GM12878 (cell line): ENCODE data around the gene SKP2. TPM values are rescaled to one million over a fixed set of nuclear protein-coding genes. Genes with fewer than 3 reads are reported as not detected.

Source experiments
- ATAC-seq: fragments of 200-7000 bp; cut with Tn5 transposase; 3 replicates; pipeline ENCODE4 v1.9.1; 2020; ENCODE audit warnings: mild to moderate bottlenecking, moderate library complexity
- BruUV-seq: library from RNA; stranded (reverse); fragments of 400-500 nt; replicated peaks from 2 replicates; lab custom pipeline; 2021; lab: Mats Ljungman, UMichigan
- CTCF ChIA-PET: fragments of 300-600 bp; sonication (Branson Sonifier 250); formaldehyde crosslinking; extraction: SDS; loops from one replicate; lab custom pipeline; 2021; ENCODE audit warnings: inconsistent platforms; lab: Yijun Ruan, JAX
- POLR2A ChIA-PET: fragments of 350-600 bp; formaldehyde crosslinking; extraction: SDS; loops from one replicate; lab custom pipeline; 2021; ENCODE audit warnings: inconsistent platforms; lab: Charles Lee
- RAD21 ChIA-PET: fragments of 300-600 bp; sonication (Branson Sonifier 250); formaldehyde crosslinking; loops from one replicate; lab custom pipeline; 2023; ENCODE audit warnings: antibody characterized with exemption; ENCODE audit not compliant: unreplicated experiment; lab: Charles Lee
- SMC1A ChIA-PET: fragments of 300-600 bp; sonication (Branson Sonifier 250); formaldehyde crosslinking; loops from one replicate; lab custom pipeline; 2023; ENCODE audit not compliant: unreplicated experiment, uncharacterized antibody; lab: Charles Lee
- DNase-seq: peaks from one replicate; pipeline ENCODE4 v3.0.0-alpha.2; 2011; ENCODE audit warnings: low read depth, low spot score
- FAIRE-seq: peaks from 3 replicates; lab custom pipeline; 2011; peaks lifted over from hg19 to GRCh38; lab: Jason Lieb, UNC
- H2AFZ ChIP-seq: 2 replicates; pipeline ENCODE4 v1.6.0; 2011; ENCODE audit warnings: low read depth, low read length, control low read depth; ENCODE audit not compliant: control insufficient read depth
- H3K27ac ChIP-seq: 2 replicates; pipeline ENCODE4 v1.5.1; 2011; ENCODE audit warnings: control low read depth; ENCODE audit not compliant: control insufficient read depth, insufficient read depth
- H3K27me3 ChIP-seq, 2 experiments: replicated peaks in 1 of 2; 2 replicates each; pipeline versions ENCODE4 v1.6.0 to v1.6.1; 2011; ENCODE audit warnings: low read length in 1 of 2; ENCODE audit not compliant: control insufficient read depth in 2 of 2, insufficient read depth in 2 of 2
- H3K36me3 ChIP-seq, 2 experiments: 2 replicates each; pipeline ENCODE4 v1.5.1; 2011; ENCODE audit warnings: low read length in 1 of 2; ENCODE audit not compliant: control insufficient read depth in 2 of 2, insufficient read depth in 2 of 2
- H3K4me1 ChIP-seq: 2 replicates; pipeline ENCODE4 v1.6.1; 2011; ENCODE audit warnings: mild to moderate bottlenecking, low read length, moderate library complexity, mixed read lengths; ENCODE audit not compliant: control insufficient read depth, insufficient read depth
- H3K4me2 ChIP-seq: 2 replicates; pipeline ENCODE4 v1.6.0; 2011; ENCODE audit warnings: control low read depth; ENCODE audit not compliant: control insufficient read depth, insufficient read depth
- H3K4me3 ChIP-seq: fragments of 200-600 bp; sonication (generic); 2 replicates; pipeline ENCODE4 v1.5.1; 2016
- H3K79me2 ChIP-seq: 2 replicates; pipeline ENCODE4 v1.6.0; 2011; ENCODE audit warnings: low read length; ENCODE audit not compliant: control insufficient read depth, insufficient read depth
- H3K9ac ChIP-seq: 2 replicates; pipeline ENCODE4 v1.8.0; 2011; ENCODE audit warnings: low read length, control low read depth, mixed read lengths; ENCODE audit not compliant: control insufficient read depth, insufficient read depth
- H3K9me3 ChIP-seq: replicated peaks from 3 replicates; pipeline ENCODE4 v1.5.1; 2011; ENCODE audit warnings: mild to moderate bottlenecking, low read length; ENCODE audit not compliant: control insufficient read depth, insufficient read depth
- H4K20me1 ChIP-seq: 2 replicates; pipeline ENCODE4 v1.6.0; 2011; ENCODE audit not compliant: control insufficient read depth, insufficient read depth
- CBFB ChIP-seq: IDR thresholded peaks from 2 replicates; pipeline ENCODE4 v1.6.1; 2016; ENCODE audit warnings: antibody characterized with exemption, low read depth
- EP300 ChIP-seq, 2 experiments: fragments of 150-350 bp in 1 of 2; IDR thresholded peaks; 2 replicates each; pipeline ENCODE4 v1.6.1; 2011 to 2012; ENCODE audit warnings: low read depth in 2 of 2, low read length in 2 of 2, borderline replicate concordance in 1 of 2, improper control_type of control experiment in 1 of 2, inconsistent platforms in 1 of 2; ENCODE audit not compliant: control insufficient read depth in 1 of 2
- GATAD2B ChIP-seq: fragments of 450-650 bp; conservative IDR thresholded peaks from 2 replicates; pipeline ENCODE4 v1.6.1; 2017; ENCODE audit warnings: low read depth, mild to moderate bottlenecking, moderate library complexity
- IRF4 ChIP-seq: IDR thresholded peaks from 2 replicates; pipeline ENCODE4 v1.6.1; 2011; ENCODE audit warnings: low read depth, low read length
- MYB ChIP-seq: fragments of 150-350 bp; IDR thresholded peaks from 2 replicates; pipeline ENCODE4 v1.6.1; 2014; ENCODE audit warnings: mild to moderate bottlenecking, low read depth, low read length, borderline replicate concordance
- NR2C1 ChIP-seq: fragments of 450-650 bp; IDR thresholded peaks from 2 replicates; pipeline ENCODE4 v1.6.1; 2017; ENCODE audit warnings: antibody characterized with exemption, mild to moderate bottlenecking, moderate library complexity
- PML ChIP-seq: IDR thresholded peaks from 2 replicates; pipeline ENCODE4 v1.6.1; 2012; ENCODE audit warnings: low read length, inconsistent platforms
- SIX5 ChIP-seq: IDR thresholded peaks from 2 replicates; pipeline ENCODE4 v1.6.1; 2011; ENCODE audit warnings: mild to moderate bottlenecking, low read depth, low read length, moderate library complexity; ENCODE audit not compliant: severe bottlenecking
- STAT3 ChIP-seq: IDR thresholded peaks from 2 replicates; pipeline ENCODE4 v1.6.1; 2011; ENCODE audit warnings: low read depth, low read length, improper control_type of control experiment
- SUZ12 ChIP-seq: fragments of 200-600 bp; sonication (generic); IDR thresholded peaks from one replicate; pipeline ENCODE4 v1.6.1; 2018; ENCODE audit warnings: antibody characterized with exemption, mild to moderate bottlenecking; ENCODE audit not compliant: unreplicated experiment
- TAF1 ChIP-seq: IDR thresholded peaks from 2 replicates; pipeline ENCODE4 v1.6.1; 2011; ENCODE audit warnings: mild to moderate bottlenecking, low read depth, low read length, borderline replicate concordance
- TCF3 ChIP-seq: IDR thresholded peaks from 2 replicates; pipeline ENCODE4 v1.6.1; 2012; ENCODE audit warnings: low read depth, mild to moderate bottlenecking, low read length, borderline replicate concordance; ENCODE audit not compliant: insufficient read depth
- YY1 ChIP-seq: IDR thresholded peaks from 2 replicates; pipeline ENCODE4 v1.6.1; 2011; ENCODE audit warnings: low read depth, mild to moderate bottlenecking, low read length
- ZNF24 ChIP-seq: fragments of 450-650 bp; IDR thresholded peaks from 2 replicates; pipeline ENCODE4 v1.6.1; 2017; ENCODE audit warnings: antibody characterized with exemption, mild to moderate bottlenecking
- WGBS: methylation state at CpG from one replicate; pipeline ENCODE4 v1.1.6; 2016; ENCODE audit warnings: low lambda C conversion rate; ENCODE audit not compliant: insufficient replicate concordance, insufficient coverage; ENCODE audit errors: missing lambda C conversion rate; 5-methylcytosine and 5-hydroxymethylcytosine counted together
- in situ Hi-C: fragments of 300-500 bp; cut with MboI; formaldehyde crosslinking; loops from 9 replicates; pipeline ENCODE4 v1.14.3; 2018; ENCODE audit warnings: mixed read lengths
- intact Hi-C: fragments of 100-400 bp; cut with micrococcal nuclease; formaldehyde crosslinking; loops from one replicate; pipeline ENCODE4 v1.14.2; 2022; ENCODE audit not compliant: unreplicated experiment
- polyA plus RNA-seq, 11 experiments: library from polyadenylated mRNA; depleted of rRNA in 4 of 11; unstranded in 6 of 11; stranded (reverse) in 5 of 11; fragments of >200 nt; fragmentation: Nextera tagmentation in 4 of 11; fragmentation: Illumina TruSeq in 1 of 11; extraction: Ambion mirVana in 4 of 11; extraction: Trizol in 1 of 11; gene quantifications; 1 replicate in 1 of 11; 2 replicates in 10 of 11; pipeline versions ENCODE4 v1.2.1 to v1.2.3, GENCODE V29; 2011 to 2016; ENCODE audit warnings: inconsistent platforms in 2 of 11, missing spikeins in 2 of 11, low read depth in 1 of 11
- total RNA-seq, 4 experiments: library from RNA; depleted of rRNA in 3 of 4; stranded (reverse); fragments of >200 nt in 3 of 4; fragmentation: Illumina TruSeq in 1 of 4; extraction: Trizol in 1 of 4; gene quantifications; 2 replicates each; pipeline versions ENCODE4 v1.2.1 to v1.2.3, GENCODE V29; 2013 to 2021
- TF ChIP-seq, protein P1 (sequence below): fragments of 450-650 bp; IDR thresholded peaks from 2 replicates; pipeline ENCODE4 v1.6.1; 2017; ENCODE audit warnings: mild to moderate bottlenecking

The SKP2 gene
- total and polyA plus RNA-seq, 10 of the 15 experiments (the other 5 are each of a cell fraction or from before 2014, with no cell fraction given) = 13.9 to 50.8 (median 36.9) TPM

DNA sequence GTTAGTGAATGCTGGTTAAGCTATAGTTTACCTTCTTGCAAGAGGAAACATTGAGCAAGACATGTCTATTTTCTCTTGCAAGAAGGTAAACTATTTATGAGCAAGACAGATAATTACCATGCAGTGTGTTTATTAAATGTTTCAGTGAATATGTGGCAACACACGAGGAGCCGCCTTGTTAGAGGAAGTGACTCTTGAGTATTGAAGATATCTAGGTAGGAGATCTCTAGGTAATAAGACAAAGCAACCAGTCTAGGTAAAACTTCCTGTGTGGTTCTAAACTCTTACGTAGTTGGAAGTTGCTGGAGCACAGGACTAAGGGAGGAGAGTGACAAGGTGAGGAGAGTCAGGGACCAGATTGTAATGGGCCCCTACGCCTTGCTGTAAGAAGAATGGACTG is 16.8 kb downstream of the SKP2 start:
- Histone ChIP-seq H3K4me2 (no peak overlapping the region), H3K27ac (no peak overlapping the region), H3K36me3 (peaks cover 6 to 25% of the 10 kb centered on the region in 2 experiments), H2AFZ (no peak overlapping the region), H3K79me2 (no peaks in the 10 kb centered on the region), H3K9me3 (no peaks in the 10 kb centered on the region), H3K27me3 (no peaks in the 10 kb centered on the region), H3K9ac (no peak overlapping the region), H4K20me1 (no peaks in the 10 kb centered on the region), H3K4me3 (no peak overlapping the region), H3K4me1 (no peaks in the 10 kb centered on the region)
- BruUV-seq = no TSS peak
- in situ Hi-C loops = loop anchor here (10.0 kb wide), 1 partner anchor 56 kb away; no protein-coding TSS in a partner anchor
- no peak for ATAC-seq
- TF ChIP-seq IRF4 (no peak), TAF1 (no peak), CBFB (no peak), MYB (no peak)
- POLR2A ChIA-PET = interaction anchor here (0.7 kb wide), 1 partner anchor 16 kb away, joined by 5 read pairs; no protein-coding TSS in a partner anchor
- no peak for DNase-seq
- SMC1A ChIA-PET = interaction anchor here (2.0 kb wide), 1 partner anchor 18 kb away, joined by 8 read pairs; the partner anchor contains the start of gene LMBRD2
- no peak for FAIRE-seq
- CTCF ChIA-PET = no interaction called here
- 97% methylated on average over 4 of the region's 4 CpGs for WGBS
- RAD21 ChIA-PET = no interaction called here
- intact Hi-C loops = no loop called here

DNA sequence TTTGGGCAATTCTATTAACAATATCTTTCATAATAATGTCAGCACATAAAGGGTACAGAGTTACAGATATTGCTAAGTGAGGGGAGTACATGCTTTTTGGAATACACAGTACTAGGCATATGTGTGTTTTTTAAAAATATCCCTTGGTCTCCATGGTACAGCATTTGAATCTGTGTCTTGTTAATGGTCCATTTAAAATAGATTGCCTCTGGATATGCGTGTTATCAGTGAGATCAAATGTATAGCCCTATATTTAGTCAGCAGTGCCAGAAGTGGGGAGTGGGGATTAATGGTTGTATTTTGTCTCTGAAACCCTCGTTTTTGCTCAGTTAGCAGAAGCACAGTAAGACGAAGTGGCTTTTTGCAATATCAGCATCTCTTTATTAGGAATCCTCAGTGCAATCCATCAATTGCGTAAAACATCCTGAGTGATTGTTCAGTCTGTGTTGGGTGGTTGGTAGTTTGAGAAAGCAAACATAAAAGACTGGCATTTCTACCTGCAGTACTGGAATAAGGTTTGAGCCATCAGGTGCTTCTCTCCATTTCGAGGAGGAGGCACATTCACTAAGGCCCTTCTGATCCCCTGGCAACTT is 19.0 kb downstream of the SKP2 start:
- BruUV-seq = no TSS peak
- H3K27ac ChIP-seq = no peak overlapping the region
- CTCF ChIA-PET = interaction anchor here (0.8 kb wide), 1 partner anchor 218 kb away, joined by 3 read pairs; no protein-coding TSS in a partner anchor
- peaks cover 6 to 28% of the 10 kb centered on the region in 2 experiments for H3K36me3 ChIP-seq
- SMC1A ChIA-PET = interaction anchor here (0.9 kb wide), 1 partner anchor 69 kb away, joined by 3 read pairs; no protein-coding TSS in a partner anchor
- H3K4me3 ChIP-seq = no peak overlapping the region
- H3K79me2 ChIP-seq = no peaks in the 10 kb centered on the region
- no peak overlapping the region for H3K9ac ChIP-seq
- 91% methylated on average over 5 of the region's 5 CpGs for WGBS
- H3K4me1 ChIP-seq = no peaks in the 10 kb centered on the region
- in situ Hi-C loops = loop anchor here (10.0 kb wide), 1 partner anchor 524 kb away; no protein-coding TSS in a partner anchor
- ATAC-seq (no peak), FAIRE-seq (no peak), DNase-seq (no peak)
- H2AFZ ChIP-seq = no peak overlapping the region
- POLR2A ChIA-PET = interaction anchor here (0.6 kb wide), 1 partner anchor 10 kb away, joined by 4 read pairs; no protein-coding TSS in a partner anchor
- H4K20me1 ChIP-seq = no peaks in the 10 kb centered on the region
- no peaks in the 10 kb centered on the region for H3K27me3 ChIP-seq
- no peak overlapping the region for H3K4me2 ChIP-seq
- RAD21 ChIA-PET = no interaction called here
- intact Hi-C loops = no loop called here
- H3K9me3 ChIP-seq = no peaks in the 10 kb centered on the region
- TF ChIP-seq SIX5 (no peak), SUZ12 (no peak), ZNF24 (no peak), EP300 (IDR thresholded peaks at IDR 0.05; ENCODE audit: borderline replicate concordance in 1 of 2, control insufficient read depth in 1 of 2, low read depth in 2 of 2, low read length in 2 of 2) (no peak), NR2C1 (no peak), YY1 (no peak), TCF3 (no peak), STAT3 (no peak), PML (no peak), GATAD2B (no peak)
- TF ChIP-seq, protein P1, sequence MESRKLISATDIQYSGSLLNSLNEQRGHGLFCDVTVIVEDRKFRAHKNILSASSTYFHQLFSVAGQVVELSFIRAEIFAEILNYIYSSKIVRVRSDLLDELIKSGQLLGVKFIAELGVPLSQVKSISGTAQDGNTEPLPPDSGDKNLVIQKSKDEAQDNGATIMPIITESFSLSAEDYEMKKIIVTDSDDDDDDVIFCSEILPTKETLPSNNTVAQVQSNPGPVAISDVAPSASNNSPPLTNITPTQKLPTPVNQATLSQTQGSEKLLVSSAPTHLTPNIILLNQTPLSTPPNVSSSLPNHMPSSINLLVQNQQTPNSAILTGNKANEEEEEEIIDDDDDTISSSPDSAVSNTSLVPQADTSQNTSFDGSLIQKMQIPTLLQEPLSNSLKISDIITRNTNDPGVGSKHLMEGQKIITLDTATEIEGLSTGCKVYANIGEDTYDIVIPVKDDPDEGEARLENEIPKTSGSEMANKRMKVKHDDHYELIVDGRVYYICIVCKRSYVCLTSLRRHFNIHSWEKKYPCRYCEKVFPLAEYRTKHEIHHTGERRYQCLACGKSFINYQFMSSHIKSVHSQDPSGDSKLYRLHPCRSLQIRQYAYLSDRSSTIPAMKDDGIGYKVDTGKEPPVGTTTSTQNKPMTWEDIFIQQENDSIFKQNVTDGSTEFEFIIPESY = no peak
